Osteoblast (primary cell): ENCODE data around the gene PPP1R18. TPM values are rescaled to one million over a fixed set of nuclear protein-coding genes. Genes with fewer than 3 reads are reported as not detected.

Source experiments
- DNase-seq: peaks from one replicate; pipeline ENCODE4 v3.0.0; 2011; ENCODE audit warnings: low spot score, mixed read lengths; ENCODE audit not compliant: insufficient read length; ENCODE audit errors: missing footprints
- H2AFZ ChIP-seq: 2 replicates; pipeline ENCODE4 v1.6.0; 2011; ENCODE audit warnings: mild to moderate bottlenecking, low read length
- H3K27ac ChIP-seq: 2 replicates; pipeline ENCODE4 v1.5.1; 2011; ENCODE audit warnings: mild to moderate bottlenecking, low read depth, low read length, moderate library complexity
- H3K27me3 ChIP-seq: 2 replicates; pipeline ENCODE4 v1.6.0; 2012; ENCODE audit warnings: mild to moderate bottlenecking, control low read depth, inconsistent platforms, low read length, moderate library complexity; ENCODE audit not compliant: insufficient read depth
- H3K36me3 ChIP-seq: 2 replicates; pipeline ENCODE4 v1.5.1; 2011; ENCODE audit warnings: mild to moderate bottlenecking, low read length, control low read depth, moderate library complexity; ENCODE audit not compliant: insufficient read depth
- H3K4me1 ChIP-seq: 2 replicates; pipeline ENCODE4 v1.5.1; 2011; ENCODE audit warnings: mild to moderate bottlenecking, low read length, control low read depth, moderate library complexity; ENCODE audit not compliant: insufficient read depth
- H3K4me2 ChIP-seq: 2 replicates; pipeline ENCODE4 v1.6.0; 2011; ENCODE audit warnings: mild to moderate bottlenecking, low read length; ENCODE audit not compliant: insufficient read depth
- H3K4me3 ChIP-seq: fragments of 200-600 bp; sonication (generic); 3 replicates; pipeline ENCODE4 v1.5.1; 2012; ENCODE audit warnings: mild to moderate bottlenecking, low read length, inconsistent platforms; ENCODE audit not compliant: insufficient read depth
- H3K79me2 ChIP-seq: 2 replicates; pipeline ENCODE4 v1.6.0; 2012; ENCODE audit warnings: mild to moderate bottlenecking, low read length, control low read depth, inconsistent platforms; ENCODE audit not compliant: insufficient read depth
- H3K9me3 ChIP-seq: 2 replicates; pipeline ENCODE4 v1.5.1; 2011; ENCODE audit warnings: low read depth, low read length, control low read depth
- H4K20me1 ChIP-seq: 2 replicates; pipeline ENCODE4 v1.6.0; 2012; ENCODE audit warnings: mild to moderate bottlenecking, low read length, control low read depth; ENCODE audit not compliant: insufficient read depth
- total RNA-seq: library from RNA; depleted of rRNA; stranded (reverse); fragments of >200 nt; gene quantifications from 2 replicates; pipeline ENCODE4 v1.2.3, GENCODE V29; 2012
- TF ChIP-seq, protein P1 (sequence below): IDR thresholded peaks from 2 replicates; pipeline ENCODE4 v1.5.1; 2011; ENCODE audit warnings: mild to moderate bottlenecking, low read depth, low read length, moderate library complexity; ENCODE audit errors: extremely low read depth

Gene PPP1R18
- total RNA-seq, 1 donor, result 62.6 TPM

DNA sequence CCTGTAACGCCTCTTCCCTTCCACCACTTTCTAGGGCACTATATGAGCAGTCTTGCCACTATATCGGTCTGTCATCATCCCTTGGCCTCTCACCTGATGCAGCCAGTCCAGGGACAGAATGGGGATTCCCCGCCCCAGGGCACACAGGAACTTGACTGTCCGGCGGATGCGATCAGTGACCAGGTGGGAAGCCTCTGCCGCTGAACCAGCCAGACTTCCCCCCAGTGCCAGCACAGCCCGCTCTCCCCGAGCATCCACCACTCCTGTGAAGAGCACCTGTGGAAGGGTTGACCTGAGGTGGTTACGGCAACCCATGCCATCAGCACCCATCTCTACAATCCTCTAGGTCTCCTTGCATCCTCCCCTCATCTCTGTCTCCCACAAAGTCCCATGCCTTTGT lies 16.6 kb upstream of the PPP1R18 start:
- Histone ChIP-seq H3K9me3 (no peaks in the 10 kb centered on the region), H2AFZ (no peak overlapping the region), H3K36me3 (peaks cover 50% of the 10 kb centered on the region), H3K27ac (no peak overlapping the region), H3K4me3 (no peak overlapping the region), H4K20me1 (no peaks in the 10 kb centered on the region), H3K4me1 (peaks cover 6% of the 10 kb centered on the region), H3K4me2 (no peak overlapping the region), H3K27me3 (no peaks in the 10 kb centered on the region), H3K79me2 (no peaks in the 10 kb centered on the region)
- no peak for DNase-seq
- TF ChIP-seq, protein P1, sequence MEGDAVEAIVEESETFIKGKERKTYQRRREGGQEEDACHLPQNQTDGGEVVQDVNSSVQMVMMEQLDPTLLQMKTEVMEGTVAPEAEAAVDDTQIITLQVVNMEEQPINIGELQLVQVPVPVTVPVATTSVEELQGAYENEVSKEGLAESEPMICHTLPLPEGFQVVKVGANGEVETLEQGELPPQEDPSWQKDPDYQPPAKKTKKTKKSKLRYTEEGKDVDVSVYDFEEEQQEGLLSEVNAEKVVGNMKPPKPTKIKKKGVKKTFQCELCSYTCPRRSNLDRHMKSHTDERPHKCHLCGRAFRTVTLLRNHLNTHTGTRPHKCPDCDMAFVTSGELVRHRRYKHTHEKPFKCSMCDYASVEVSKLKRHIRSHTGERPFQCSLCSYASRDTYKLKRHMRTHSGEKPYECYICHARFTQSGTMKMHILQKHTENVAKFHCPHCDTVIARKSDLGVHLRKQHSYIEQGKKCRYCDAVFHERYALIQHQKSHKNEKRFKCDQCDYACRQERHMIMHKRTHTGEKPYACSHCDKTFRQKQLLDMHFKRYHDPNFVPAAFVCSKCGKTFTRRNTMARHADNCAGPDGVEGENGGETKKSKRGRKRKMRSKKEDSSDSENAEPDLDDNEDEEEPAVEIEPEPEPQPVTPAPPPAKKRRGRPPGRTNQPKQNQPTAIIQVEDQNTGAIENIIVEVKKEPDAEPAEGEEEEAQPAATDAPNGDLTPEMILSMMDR, result no peak

DNA sequence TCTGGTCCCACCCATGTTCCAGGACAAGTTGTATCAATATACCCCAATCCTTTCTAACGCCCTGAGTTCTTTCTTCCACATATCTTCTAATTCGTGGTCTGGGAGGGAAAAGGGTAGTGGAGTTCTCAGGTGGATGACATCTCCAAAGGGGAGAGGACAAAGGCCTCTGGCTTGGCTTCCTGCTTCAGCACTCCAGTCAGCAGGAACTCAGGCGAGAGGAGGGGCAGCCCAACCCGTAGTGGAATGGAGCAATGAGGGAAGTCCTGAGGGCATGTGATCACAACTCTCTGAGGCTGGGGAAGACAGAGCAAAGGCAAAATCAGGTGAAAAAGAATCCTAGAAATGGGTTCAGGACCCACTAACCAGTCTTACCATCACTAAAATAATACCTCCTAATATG lies 13.9 kb upstream of the PPP1R18 start:
- DNase-seq, result no peak
- H3K4me2 ChIP-seq, result no peak overlapping the region
- H3K4me1 ChIP-seq, result peaks cover 8% of the 10 kb centered on the region
- no peaks in the 10 kb centered on the region for H3K27me3 ChIP-seq
- H3K9me3 ChIP-seq, result no peaks in the 10 kb centered on the region
- no peaks in the 10 kb centered on the region for H3K79me2 ChIP-seq
- no peak overlapping the region for H3K27ac ChIP-seq
- peaks cover 32% of the 10 kb centered on the region for H3K36me3 ChIP-seq
- no peaks in the 10 kb centered on the region for H4K20me1 ChIP-seq
- no peak overlapping the region for H2AFZ ChIP-seq
- TF ChIP-seq, protein P1, result no peak
- H3K4me3 ChIP-seq, result no peak overlapping the region

DNA sequence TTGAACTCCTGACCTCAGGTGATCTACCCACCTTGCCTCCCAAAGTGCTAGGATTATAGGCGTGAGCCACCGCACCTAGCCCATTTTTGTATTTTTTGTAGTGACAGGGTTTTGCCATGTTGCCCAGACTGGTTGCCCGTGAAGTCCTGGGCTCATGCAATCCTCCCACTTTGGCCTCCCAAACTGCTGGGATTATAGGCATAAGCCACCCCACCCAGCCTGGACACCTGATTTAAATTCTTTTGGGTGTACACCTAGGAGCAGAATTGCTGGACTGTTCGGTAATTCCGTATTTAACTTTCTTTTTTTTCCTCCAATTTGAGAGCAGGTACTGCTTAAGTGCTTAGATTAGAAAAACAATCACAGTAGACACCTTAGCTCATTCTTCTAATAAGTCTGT lies 10.0 kb upstream of the PPP1R18 start:
- H3K4me2 ChIP-seq, result no peak overlapping the region
- H2AFZ ChIP-seq, result no peak overlapping the region
- H3K4me1 ChIP-seq, result peaks cover 7% of the 10 kb centered on the region
- no peaks in the 10 kb centered on the region for H3K36me3 ChIP-seq
- no peaks in the 10 kb centered on the region for H3K9me3 ChIP-seq
- no peaks in the 10 kb centered on the region for H4K20me1 ChIP-seq
- no peak overlapping the region for H3K27ac ChIP-seq
- TF ChIP-seq, protein P1, result no peak
- DNase-seq, result no peak
- no peaks in the 10 kb centered on the region for H3K27me3 ChIP-seq
- no peaks in the 10 kb centered on the region for H3K79me2 ChIP-seq
- H3K4me3 ChIP-seq, result no peak overlapping the region

DNA sequence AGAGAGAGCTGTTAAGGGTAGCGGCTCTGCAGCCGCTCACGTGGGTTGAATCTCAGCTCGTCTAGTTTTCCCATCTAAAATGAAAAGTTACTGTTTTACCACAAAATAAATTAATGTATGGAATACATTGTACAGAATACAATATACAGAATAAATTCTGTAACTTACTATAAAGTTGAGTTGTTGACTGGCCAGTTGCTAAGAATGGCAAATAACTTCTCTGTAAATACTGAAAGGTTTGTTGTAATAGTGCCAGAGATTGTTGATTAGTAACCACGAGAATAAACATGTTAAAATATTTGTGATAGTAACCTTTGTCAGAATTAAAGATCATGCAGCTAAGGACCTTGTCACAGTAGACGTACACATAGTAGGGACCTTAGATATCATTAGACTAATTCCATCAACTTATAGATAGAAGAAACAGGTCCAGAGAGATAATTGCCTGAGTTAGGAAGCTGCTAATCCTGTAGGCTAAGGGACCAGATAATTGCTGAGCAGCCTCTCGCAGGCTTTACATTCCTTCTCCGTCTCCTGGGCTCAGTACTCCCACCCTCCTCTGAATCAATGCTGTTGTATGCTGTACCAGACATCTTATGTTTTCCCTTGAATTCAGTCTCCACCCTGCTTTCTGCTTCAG lies 4.9 kb upstream of the PPP1R18 start:
- Histone ChIP-seq H3K4me1 (peaks cover 35% of the 10 kb centered on the region), H3K4me3 (peak overlapping the region; percentile 85)

More for the DNA sequence above, 4.9 kb upstream of the PPP1R18 start:
- H3K27ac ChIP-seq, result peak overlapping the region; percentile 74
- no peaks in the 10 kb centered on the region for H3K27me3 ChIP-seq
- no peak for DNase-seq
- H4K20me1 ChIP-seq, result peaks cover under 1% of the 10 kb centered on the region
- peak overlapping the region; percentile 81 for H3K4me2 ChIP-seq
- H3K36me3 ChIP-seq, result no peaks in the 10 kb centered on the region
- TF ChIP-seq, protein P1, result no peak
- no peaks in the 10 kb centered on the region for H3K9me3 ChIP-seq
- peaks cover 29% of the 10 kb centered on the region for H3K79me2 ChIP-seq
- peak overlapping the region; percentile 79 for H2AFZ ChIP-seq
